ENCODE results near the gene TNS4. TPM values are rescaled to one million over a fixed set of nuclear protein-coding genes. Genes with fewer than 3 reads are reported as not detected.

The TNS4 gene
- total and polyA plus RNA-seq, 7 donors, result 0.04 to 0.06 TPM; not detected in 5

DNA sequence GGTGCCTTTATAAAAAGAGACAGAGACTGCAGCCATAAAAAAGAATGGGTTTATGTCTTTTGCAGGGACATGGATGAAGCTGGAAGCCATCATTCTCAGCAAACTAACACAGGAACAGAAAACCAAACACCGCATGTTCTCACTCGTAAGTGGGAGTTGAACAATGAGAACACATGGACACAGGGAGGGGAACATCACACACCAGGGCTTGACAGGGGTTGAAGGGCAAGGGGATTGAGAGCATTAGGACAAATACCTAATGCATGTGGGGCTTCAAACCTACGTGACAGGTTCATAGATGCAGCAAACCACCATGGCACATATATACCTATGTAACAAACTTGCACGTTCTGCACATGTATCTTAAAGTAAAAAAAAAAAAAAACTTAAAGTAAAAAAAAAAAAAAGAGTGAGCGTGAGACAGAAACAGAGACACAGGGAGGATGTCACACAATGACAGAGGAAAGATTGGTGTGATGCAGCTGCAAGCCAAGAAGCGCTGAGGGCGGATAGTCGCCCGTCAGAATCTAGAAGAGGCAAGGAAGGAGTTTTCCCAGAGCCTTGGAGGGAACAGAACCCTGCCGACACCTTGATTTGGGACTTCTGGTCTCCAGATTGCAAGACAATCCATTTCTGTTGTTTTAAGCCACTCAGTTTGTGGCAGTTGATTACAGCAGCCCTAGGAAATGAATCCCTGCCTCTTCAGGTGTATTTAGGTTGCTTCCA is 27.4 kb upstream of the TNS4 start:
- no peaks in the 10 kb centered on the region for H3K9me3 ChIP-seq
- no peak overlapping the region for H3K4me3 ChIP-seq
- intact Hi-C loops (cut with DNase I), result no loop called here
- ATAC-seq, result no peak
- no peak overlapping the region for H3K27ac ChIP-seq
- peaks cover 3% of the 10 kb centered on the region for H3K4me1 ChIP-seq
- TF ChIP-seq, protein P1, sequence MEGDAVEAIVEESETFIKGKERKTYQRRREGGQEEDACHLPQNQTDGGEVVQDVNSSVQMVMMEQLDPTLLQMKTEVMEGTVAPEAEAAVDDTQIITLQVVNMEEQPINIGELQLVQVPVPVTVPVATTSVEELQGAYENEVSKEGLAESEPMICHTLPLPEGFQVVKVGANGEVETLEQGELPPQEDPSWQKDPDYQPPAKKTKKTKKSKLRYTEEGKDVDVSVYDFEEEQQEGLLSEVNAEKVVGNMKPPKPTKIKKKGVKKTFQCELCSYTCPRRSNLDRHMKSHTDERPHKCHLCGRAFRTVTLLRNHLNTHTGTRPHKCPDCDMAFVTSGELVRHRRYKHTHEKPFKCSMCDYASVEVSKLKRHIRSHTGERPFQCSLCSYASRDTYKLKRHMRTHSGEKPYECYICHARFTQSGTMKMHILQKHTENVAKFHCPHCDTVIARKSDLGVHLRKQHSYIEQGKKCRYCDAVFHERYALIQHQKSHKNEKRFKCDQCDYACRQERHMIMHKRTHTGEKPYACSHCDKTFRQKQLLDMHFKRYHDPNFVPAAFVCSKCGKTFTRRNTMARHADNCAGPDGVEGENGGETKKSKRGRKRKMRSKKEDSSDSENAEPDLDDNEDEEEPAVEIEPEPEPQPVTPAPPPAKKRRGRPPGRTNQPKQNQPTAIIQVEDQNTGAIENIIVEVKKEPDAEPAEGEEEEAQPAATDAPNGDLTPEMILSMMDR (IDR thresholded peaks at IDR 0.05), result no peak
- no peaks in the 10 kb centered on the region for H3K36me3 ChIP-seq (ENCODE audit: insufficient read depth in 1 of 2, low read depth in 1 of 2)
- H3K27me3 ChIP-seq (ENCODE audit: insufficient read depth in 3 of 3, low read length in 2 of 3), result no peaks in the 10 kb centered on the region
- 88 to 91% (median 91%) methylated on average over 10 of the region's 10 CpGs for WGBS, 3 donors
- no peak for DNase-seq

DNA sequence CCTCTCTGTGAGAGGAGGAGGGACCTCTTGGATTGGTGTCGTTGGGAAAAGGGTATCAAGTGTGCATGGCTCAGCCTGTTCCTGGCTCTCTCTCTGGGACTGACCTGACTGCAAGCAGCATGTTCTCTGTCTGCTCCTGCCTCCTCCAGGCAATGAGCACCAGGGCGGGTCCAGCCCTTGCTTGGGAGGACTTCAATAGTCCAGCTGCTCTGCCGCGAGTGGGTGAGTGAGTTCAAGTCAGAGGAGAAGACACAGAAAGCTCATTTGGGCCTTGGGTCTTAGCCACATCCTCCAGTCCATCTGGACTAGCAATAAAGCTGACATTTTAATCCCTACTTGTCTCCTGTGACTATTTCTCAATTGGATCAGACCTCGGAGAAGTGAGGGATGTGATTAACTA is 25.2 kb upstream of the TNS4 start:
- ATAC-seq (peak; percentile 19 to 65 (median 52)), DNase-seq (peak; percentile 65 to 79)
- H3K4me1 ChIP-seq, result no peaks in the 10 kb centered on the region
- WGBS, 3 donors, result 18 to 31% (median 27%) methylated on average over 5 of the region's 5 CpGs
- H3K9me3 ChIP-seq, result no peaks in the 10 kb centered on the region
- no peak overlapping the region for H3K4me3 ChIP-seq
- H3K27me3 ChIP-seq (ENCODE audit: insufficient read depth in 3 of 3, low read length in 2 of 3), result no peaks in the 10 kb centered on the region
- H3K27ac ChIP-seq, result no peak overlapping the region
- intact Hi-C loops (cut with DNase I), result no loop called here
- TF ChIP-seq, protein P1 (IDR thresholded peaks at IDR 0.05), result no peak
- H3K36me3 ChIP-seq (ENCODE audit: insufficient read depth in 1 of 2, low read depth in 1 of 2), result no peaks in the 10 kb centered on the region

DNA sequence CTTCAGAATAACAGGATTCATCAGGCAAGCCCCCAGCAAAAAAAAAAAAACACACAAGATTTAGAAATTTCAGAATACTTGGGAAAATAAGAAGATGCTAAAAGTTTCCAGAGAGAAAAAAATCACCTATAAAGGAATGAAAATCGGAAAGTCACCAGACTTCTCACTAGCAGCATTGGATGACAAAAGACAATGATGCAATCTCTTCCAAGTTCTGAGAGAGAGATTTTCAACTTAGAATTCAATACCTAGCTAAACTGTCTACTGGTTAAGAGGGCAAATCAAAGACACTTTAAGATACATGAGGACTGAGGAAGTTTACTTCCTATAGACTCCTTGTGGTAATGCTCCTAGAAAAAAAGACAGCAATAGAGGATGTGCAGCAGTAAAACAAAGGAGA is 23.9 kb upstream of the TNS4 start:
- 85 to 97% (median 96%) methylated on average over 1 of the region's 1 CpG for WGBS, 3 donors
- no peaks in the 10 kb centered on the region for H3K9me3 ChIP-seq

DNA sequence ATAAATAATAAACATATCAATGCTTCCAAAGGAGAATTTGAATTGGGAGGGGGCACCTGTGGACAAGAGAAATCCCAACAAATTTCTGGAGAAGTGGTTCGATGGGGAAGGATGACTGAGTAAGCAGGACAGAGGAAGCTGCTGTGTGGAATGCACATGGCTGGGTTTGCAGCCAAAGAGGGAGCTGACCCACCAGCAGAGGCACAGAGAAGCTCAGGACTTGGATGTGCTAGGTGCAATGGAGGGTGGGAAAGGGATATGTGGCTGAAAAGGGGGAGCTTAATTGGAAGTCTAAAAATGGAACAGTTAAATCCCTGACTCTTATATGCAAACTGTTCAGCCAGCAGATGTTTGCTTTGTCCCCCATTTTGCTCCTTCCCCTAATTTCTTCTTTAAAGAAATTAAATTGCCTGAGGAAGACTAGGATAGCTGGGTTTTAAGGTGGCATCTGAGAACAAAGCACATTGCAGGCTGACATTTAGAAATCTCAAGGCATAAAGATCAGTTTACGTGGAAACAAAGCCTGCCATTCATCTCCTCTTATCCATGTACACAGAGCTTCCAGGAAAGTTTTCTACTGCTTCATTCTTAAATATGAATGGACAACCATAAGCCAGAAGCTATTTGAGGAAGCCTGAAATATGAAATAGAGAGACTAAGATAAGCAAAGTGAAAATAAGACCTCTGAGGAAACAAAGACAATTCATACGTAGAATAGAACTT is 23.0 kb upstream of the TNS4 start:
- no peak overlapping the region for H3K27ac ChIP-seq
- H3K4me3 ChIP-seq, result no peak overlapping the region
- intact Hi-C loops (cut with DNase I), result no loop called here
- ATAC-seq, result no peak
- H3K36me3 ChIP-seq (ENCODE audit: insufficient read depth in 1 of 2, low read depth in 1 of 2), result no peaks in the 10 kb centered on the region
- WGBS, 3 donors, result 39 to 60% (median 44%) methylated on average over 3 of the region's 3 CpGs
- no peaks in the 10 kb centered on the region for H3K27me3 ChIP-seq (ENCODE audit: insufficient read depth in 3 of 3, low read length in 2 of 3)
- TF ChIP-seq, protein P1 (IDR thresholded peaks at IDR 0.05), result no peak
- H3K9me3 ChIP-seq, result no peaks in the 10 kb centered on the region
- H3K4me1 ChIP-seq, result no peaks in the 10 kb centered on the region
- no peak for DNase-seq

More for the DNA sequence above, 23.9 kb upstream of the TNS4 start:
- no peak for DNase-seq
- TF ChIP-seq, protein P1 (IDR thresholded peaks at IDR 0.05), result no peak
- H3K4me3 ChIP-seq, result no peak overlapping the region
- no peaks in the 10 kb centered on the region for H3K36me3 ChIP-seq (ENCODE audit: insufficient read depth in 1 of 2, low read depth in 1 of 2)
- ATAC-seq, result no peak
- intact Hi-C loops (cut with DNase I), result no loop called here
- H3K4me1 ChIP-seq, result no peaks in the 10 kb centered on the region
- no peaks in the 10 kb centered on the region for H3K27me3 ChIP-seq (ENCODE audit: insufficient read depth in 3 of 3, low read length in 2 of 3)
- H3K27ac ChIP-seq, result no peak overlapping the region
